B cell (primary cell): ENCODE measurements around the gene MBNL3. TPM values are rescaled to one million over a fixed set of nuclear protein-coding genes. Genes with fewer than 3 reads are reported as not detected.

Experiments
- ATAC-seq: fragments of 200-7000 bp; cut with Tn5 transposase; one replicate; pipeline ENCODE4 v1.10.0; 2021; ENCODE audit warnings: low read depth, mild to moderate bottlenecking, moderate number of reproducible peaks, moderate library complexity
- CTCF ChIA-PET: fragments of 350-600 bp; sonication (Branson Sonifier 250); formaldehyde crosslinking; loops from one replicate; lab custom pipeline; 2021; ENCODE audit warnings: antibody characterized with exemption, inconsistent platforms; lab: Charles Lee
- POLR2A ChIA-PET: fragments of 350-600 bp; sonication (Branson Sonifier 250); formaldehyde crosslinking; loops from one replicate; lab custom pipeline; 2021; ENCODE audit warnings: antibody characterized with exemption; lab: Charles Lee
- DNase-seq: peaks from one replicate; pipeline ENCODE4 v3.0.0; 2013
- H2AFZ ChIP-seq: 2 replicates; pipeline ENCODE4 v1.6.1; 2012; ENCODE audit warnings: mild to moderate bottlenecking, low read depth, low read length; ENCODE audit not compliant: insufficient read depth, poor library complexity, severe bottlenecking
- H3K27ac ChIP-seq, 2 donors: 1 replicate in 1 of 2; 2 replicates in 1 of 2; pipeline ENCODE4 v1.5.1; 2012 to 2013; ENCODE audit warnings: low read length in 2 of 2, mild to moderate bottlenecking in 2 of 2, moderate library complexity in 1 of 2
- H3K27me3 ChIP-seq, 4 experiments: fragments of 200-600 bp in 1 of 4; sonication (generic) in 1 of 4; replicated peaks in 1 of 4; 1 replicate in 2 of 4; 2 replicates in 2 of 4; pipeline versions ENCODE4 v1.6.1 to v1.7.0; 2013 to 2016; ENCODE audit warnings: low read length in 3 of 4, mild to moderate bottlenecking in 2 of 4, mixed read lengths in 1 of 4, moderate library complexity in 1 of 4; ENCODE audit not compliant: insufficient read depth in 4 of 4, control insufficient read depth in 3 of 4; ENCODE audit errors: control extremely low read depth in 1 of 4
- H3K36me3 ChIP-seq, 2 experiments: replicated peaks in 1 of 2; 1 replicate in 1 of 2; 2 replicates in 1 of 2; pipeline versions ENCODE4 v1.6.1 to v1.7.1; 2013; ENCODE audit warnings: low read length in 1 of 2; ENCODE audit not compliant: insufficient read depth in 2 of 2, control insufficient read depth in 1 of 2; ENCODE audit errors: control extremely low read depth in 1 of 2, extremely low read depth in 1 of 2
- H3K4me1 ChIP-seq, 2 donors: fragments of 200-600 bp in 1 of 2; sonication (generic) in 1 of 2; 1 replicate in 1 of 2; 2 replicates in 1 of 2; pipeline versions ENCODE4 v1.5.1 to v1.6.1; 2013 to 2017; ENCODE audit warnings: low read length in 2 of 2; ENCODE audit not compliant: control insufficient read depth in 2 of 2, insufficient read depth in 2 of 2
- H3K4me2 ChIP-seq: replicated peaks from 2 replicates; pipeline ENCODE3; 2012; ENCODE audit warnings: mild to moderate bottlenecking, low read depth, low read length; ENCODE audit not compliant: poor library complexity, severe bottlenecking
- H3K4me3 ChIP-seq, 5 experiments: fragments of 200-600 bp in 1 of 5; sonication (generic) in 1 of 5; 1 replicate in 3 of 5; 2 replicates in 2 of 5; pipeline versions ENCODE4 v1.5.1 to v1.7.0; 2011 to 2016; ENCODE audit warnings: low read length in 4 of 5, mild to moderate bottlenecking in 4 of 5, low read depth in 2 of 5, control low read depth in 1 of 5, moderate library complexity in 1 of 5; ENCODE audit not compliant: insufficient read depth in 1 of 5; ENCODE audit errors: control extremely low read depth in 1 of 5, extremely low read depth in 1 of 5
- H3K79me2 ChIP-seq: fragments of 200-600 bp; sonication (generic); one replicate; pipeline ENCODE4 v1.6.0; 2016; ENCODE audit warnings: low read length; ENCODE audit not compliant: control insufficient read depth, insufficient read depth
- H3K9ac ChIP-seq: fragments of 200-600 bp; sonication (generic); 2 replicates; pipeline ENCODE4 v1.6.1; 2017; ENCODE audit warnings: mild to moderate bottlenecking, low read length, moderate library complexity
- H3K9me3 ChIP-seq, 3 donors: one replicate each; pipeline versions ENCODE4 v1.6.1 to v1.7.1; 2013; ENCODE audit warnings: low read length in 2 of 3; ENCODE audit not compliant: control insufficient read depth in 2 of 3, insufficient read depth in 1 of 3; ENCODE audit errors: control extremely low read depth in 1 of 3
- H4K20me1 ChIP-seq: 2 replicates; pipeline ENCODE4 v1.6.0; 2012; ENCODE audit warnings: mild to moderate bottlenecking, low read length; ENCODE audit not compliant: insufficient read depth, control insufficient read depth, poor library complexity, severe bottlenecking
- H3K27ac Mint-ChIP-seq: one replicate; pipeline ENCODE4 v1.8.0; 2021; ENCODE audit warnings: mixed read lengths
- H3K27me3 Mint-ChIP-seq: one replicate; pipeline ENCODE4 v1.8.0; 2021; ENCODE audit warnings: mixed read lengths
- H3K4me1 Mint-ChIP-seq: one replicate; pipeline ENCODE4 v1.8.0; 2021; ENCODE audit warnings: mixed read lengths
- H3K4me3 Mint-ChIP-seq: one replicate; pipeline ENCODE4 v1.8.0; 2021; ENCODE audit warnings: mixed read lengths
- H3K9me3 Mint-ChIP-seq: one replicate; pipeline ENCODE4 v1.8.0; 2022; ENCODE audit warnings: mixed read lengths; ENCODE audit not compliant: insufficient read depth
- EZH2 ChIP-seq: IDR thresholded peaks from 2 replicates; pipeline ENCODE4 v1.6.1; 2012; ENCODE audit warnings: borderline replicate concordance, low read depth, mild to moderate bottlenecking, moderate library complexity, low read length; ENCODE audit not compliant: insufficient read depth, poor library complexity, severe bottlenecking
- WGBS: methylation state at CpG from one replicate; pipeline ENCODE4 v1.1.5; 2013; ENCODE audit warnings: missing lambda C conversion rate; ENCODE audit not compliant: insufficient coverage; 5-methylcytosine and 5-hydroxymethylcytosine counted together
- intact Hi-C: fragments of 100-400 bp; cut with micrococcal nuclease; formaldehyde crosslinking; loops from one replicate; pipeline ENCODE4 v1.10.0; 2022
- polyA plus RNA-seq: library from polyadenylated mRNA; depleted of rRNA; stranded (reverse); fragments of >200 nt; gene quantifications from 2 replicates; pipeline ENCODE4 v1.2.3, GENCODE V29; 2012
- total RNA-seq, 2 donors: library from RNA; stranded (reverse); fragments of 120-200 nt in 1 of 2; gene quantifications; 1 replicate in 1 of 2; 2 replicates in 1 of 2; pipeline versions ENCODE4 v1.2.3 to v1.2.4, GENCODE V29; 2013 to 2022
- TF ChIP-seq, protein P1 (sequence below): fragments of 200-600 bp; IDR thresholded peaks from one replicate; pipeline ENCODE4 v1.8.0; 2022; ENCODE audit warnings: antibody characterized with exemption, mild to moderate bottlenecking

MBNL3 gene
- total and polyA plus RNA-seq, 2 donors (not counting 1 experiment from before 2014, with no cell fraction given): 16.6 to 63.1 TPM

DNA sequence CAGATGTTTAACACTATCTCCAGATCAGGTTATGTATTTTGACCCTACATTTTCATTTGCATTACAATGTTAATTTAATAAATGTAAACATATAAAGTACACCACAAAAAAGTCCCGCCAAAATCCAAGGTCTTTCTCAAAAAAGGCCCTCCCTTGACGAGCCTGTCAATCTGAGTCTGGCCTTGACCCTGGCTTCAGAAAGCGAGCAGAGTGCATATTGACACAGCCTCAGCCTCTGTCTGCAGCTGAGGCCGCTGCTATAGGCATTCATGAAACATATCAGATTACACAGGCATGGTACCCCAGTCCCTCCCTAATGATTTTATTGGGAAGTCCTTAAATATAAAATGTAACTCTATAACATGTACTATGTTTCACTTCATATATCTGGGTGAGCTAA is 6.2 kb downstream of the MBNL3 start:
- Histone ChIP-seq H3K27ac (peak overlapping the region; percentile 22 to 87), H3K4me3 (no peak overlapping the region), H3K27me3 (no peaks in the 10 kb centered on the region), H2AFZ (no peak overlapping the region), H4K20me1 (no peaks in the 10 kb centered on the region), H3K9ac (no peak overlapping the region), H3K79me2 (peaks cover 69% of the 10 kb centered on the region), H3K36me3 (no peaks in the 10 kb centered on the region), H3K4me1 (peaks cover 80 to 85% of the 10 kb centered on the region in 2 donors), H3K9me3 (no peaks in the 10 kb centered on the region), H3K4me2 (no peak overlapping the region)
- H3K9me3 Mint-ChIP-seq: no peaks in the 10 kb centered on the region
- ChIA-PET CTCF (interaction anchor here (1.4 kb wide), 1 partner anchor 9 kb away, joined by 6 read pairs; no protein-coding TSS in a partner anchor), POLR2A (no interaction called here)
- H3K4me1 Mint-ChIP-seq: peaks cover 80% of the 10 kb centered on the region
- WGBS: 80% methylated on average over 2 of the region's 4 CpGs
- H3K27me3 Mint-ChIP-seq: no peaks in the 10 kb centered on the region
- ATAC-seq (no peak), DNase-seq (no peak)
- no peak overlapping the region for H3K4me3 Mint-ChIP-seq
- peak overlapping the region; percentile 98 for H3K27ac Mint-ChIP-seq
- intact Hi-C loops: loop anchor here (10.0 kb wide), 1 partner anchor 48 kb away; no protein-coding TSS in a partner anchor
- TF ChIP-seq, protein P1, sequence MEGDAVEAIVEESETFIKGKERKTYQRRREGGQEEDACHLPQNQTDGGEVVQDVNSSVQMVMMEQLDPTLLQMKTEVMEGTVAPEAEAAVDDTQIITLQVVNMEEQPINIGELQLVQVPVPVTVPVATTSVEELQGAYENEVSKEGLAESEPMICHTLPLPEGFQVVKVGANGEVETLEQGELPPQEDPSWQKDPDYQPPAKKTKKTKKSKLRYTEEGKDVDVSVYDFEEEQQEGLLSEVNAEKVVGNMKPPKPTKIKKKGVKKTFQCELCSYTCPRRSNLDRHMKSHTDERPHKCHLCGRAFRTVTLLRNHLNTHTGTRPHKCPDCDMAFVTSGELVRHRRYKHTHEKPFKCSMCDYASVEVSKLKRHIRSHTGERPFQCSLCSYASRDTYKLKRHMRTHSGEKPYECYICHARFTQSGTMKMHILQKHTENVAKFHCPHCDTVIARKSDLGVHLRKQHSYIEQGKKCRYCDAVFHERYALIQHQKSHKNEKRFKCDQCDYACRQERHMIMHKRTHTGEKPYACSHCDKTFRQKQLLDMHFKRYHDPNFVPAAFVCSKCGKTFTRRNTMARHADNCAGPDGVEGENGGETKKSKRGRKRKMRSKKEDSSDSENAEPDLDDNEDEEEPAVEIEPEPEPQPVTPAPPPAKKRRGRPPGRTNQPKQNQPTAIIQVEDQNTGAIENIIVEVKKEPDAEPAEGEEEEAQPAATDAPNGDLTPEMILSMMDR: no peak
- no peak for TF ChIP-seq EZH2

DNA sequence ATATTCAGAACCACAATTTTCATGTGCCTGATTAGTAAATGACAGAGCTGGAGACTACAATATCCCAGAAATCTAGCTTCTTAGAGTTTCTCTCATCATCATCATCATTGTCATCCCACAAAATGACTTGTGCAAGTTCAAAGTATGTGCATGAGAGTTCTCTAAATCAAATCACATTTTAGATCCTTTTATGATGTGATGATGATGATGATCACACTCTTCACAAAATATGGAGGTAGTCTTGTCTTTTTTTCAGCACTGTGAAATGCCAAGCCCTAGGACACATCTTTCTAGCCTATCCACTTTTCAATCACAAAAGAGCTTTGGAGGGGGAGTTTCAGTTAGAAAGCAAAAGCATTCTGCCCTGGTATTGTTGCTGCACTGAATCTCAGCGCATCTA is 7.4 kb downstream of the MBNL3 start:
- peak overlapping the region in 1 of 5 experiments; percentile 71 for H3K4me3 ChIP-seq
- no CpG with 5 or more reads among the region's 1 CpG for WGBS
- peak overlapping the region; percentile 70 for H3K9ac ChIP-seq

More for the DNA sequence above, 7.4 kb downstream of the MBNL3 start:
- Mint-ChIP-seq H3K9me3 (no peaks in the 10 kb centered on the region), H3K27ac (peak overlapping the region; percentile 98), H3K4me1 (peaks cover 73% of the 10 kb centered on the region), H3K4me3 (peak overlapping the region; percentile 16), H3K27me3 (no peaks in the 10 kb centered on the region)
- no peaks in the 10 kb centered on the region for H4K20me1 ChIP-seq
- DNase-seq: no peak
- peak overlapping the region; percentile 76 to 80 for H3K27ac ChIP-seq
- CTCF ChIA-PET: interaction anchor here (0.7 to 1.5 kb wide), 5 partner anchors 10 to 653 kb away, joined by 3 to 6 read pairs (median 4); partner anchors contain the start of gene RAP2C
- POLR2A ChIA-PET: interaction anchor here (1.1 to 1.6 kb wide), 3 partner anchors 8 to 264 kb away, joined by 3 to 9 read pairs (median 7); partner anchors contain the start of gene MBNL3
- no peaks in the 10 kb centered on the region for H3K36me3 ChIP-seq
- H3K4me2 ChIP-seq: peak overlapping the region; percentile 80
- peak overlapping the region; percentile 70 for H2AFZ ChIP-seq
- H3K4me1 ChIP-seq: peaks cover 69 to 77% of the 10 kb centered on the region in 2 donors
- peaks cover 80% of the 10 kb centered on the region for H3K79me2 ChIP-seq
- H3K9me3 ChIP-seq: no peaks in the 10 kb centered on the region
- no peak for ATAC-seq
- TF ChIP-seq, protein P1: no peak
- no peak for TF ChIP-seq EZH2
- no peaks in the 10 kb centered on the region for H3K27me3 ChIP-seq
- intact Hi-C loops: loop anchor here (1.0 to 10.0 kb wide), 2 partner anchors 8 to 47 kb away; partner anchors contain the start of gene MBNL3
